ENCODE measurements around the gene URAD. TPM values are rescaled to one million over a fixed set of nuclear protein-coding genes. Genes with fewer than 3 reads are reported as not detected.
A peak's percentile ranks its signal among the peaks of the same experiment; 100 is the strongest.

The URAD gene
- total and polyA plus RNA-seq, 8 donors, result 0.31 TPM; not detected in 7

- peak overlapping the region; percentile 31 to 60 (median 48) for H3K4me3 ChIP-seq
- DNase-seq, result peak in 2 of 6 donors; percentile 26 to 70
- 8 to 14% methylated on average over 31 to 33 of the region's 33 CpGs for WGBS, 2 donors
- no peaks in the 10 kb centered on the region for H3K36me3 ChIP-seq
- intact Hi-C loops (cut with DNase I), result no loop called here
- peak in 3 of 4 donors; percentile 15 to 27 (median 18) for ATAC-seq
- H3K27me3 ChIP-seq, result peaks cover 0 to 7% (median 0%) of the 10 kb centered on the region in 4 donors
- no peak for FAIRE-seq
- H3K27ac ChIP-seq, result peak overlapping the region; percentile 7 to 68 (median 58)
- no peaks in the 10 kb centered on the region for H3K9me3 ChIP-seq
- no peak for TF ChIP-seq CTCF (IDR thresholded peaks at IDR 0.05)
- H3K4me1 ChIP-seq, result peaks cover 0 to 4% (median 0%) of the 10 kb centered on the region in 3 donors
Measured at GRCh38 chr13:27967736-27968315, 20.7 kb downstream of the URAD start.

- H3K4me1 ChIP-seq, result peaks cover 0 to 4% (median 0%) of the 10 kb centered on the region in 3 donors
- peak overlapping the region; percentile 1 to 60 (median 48) for H3K4me3 ChIP-seq
- DNase-seq (no peak), FAIRE-seq (no peak), ATAC-seq (peak in 1 of 4 donors; percentile 11)
- intact Hi-C loops (cut with DNase I), result no loop called here
- peak overlapping the region; percentile 48 to 68 (median 58) for H3K27ac ChIP-seq
- no peak for TF ChIP-seq CTCF (IDR thresholded peaks at IDR 0.05)
- 40 to 55% methylated on average over 18 of the region's 18 CpGs for WGBS, 2 donors
- H3K36me3 ChIP-seq, result no peaks in the 10 kb centered on the region
- H3K9me3 ChIP-seq, result no peaks in the 10 kb centered on the region
- peaks cover 0 to 7% (median 0%) of the 10 kb centered on the region in 4 donors for H3K27me3 ChIP-seq
Measured at GRCh38 chr13:27967203-27967735, 21.2 kb downstream of the URAD start.

- WGBS, 2 donors, result 36 to 40% methylated on average over 25 to 38 of the region's 38 CpGs
- peak overlapping the region; percentile 1 to 60 (median 30) for H3K4me3 ChIP-seq
Measured at GRCh38 chr13:27966641-27967202, 21.8 kb downstream of the URAD start.

GRCh38 chr13:27965740-27966640, 22.5 kb downstream of the URAD start:
- H3K27ac ChIP-seq, result peak overlapping the region; percentile 48 to 68 (median 58)
- FAIRE-seq (no peak), ATAC-seq (peak in 2 of 4 donors; percentile 4)

More at GRCh38 chr13:27966641-27967202, 21.8 kb downstream of the URAD start:
- H3K27ac ChIP-seq, result peak overlapping the region; percentile 48 to 68 (median 58)
- no peaks in the 10 kb centered on the region for H3K36me3 ChIP-seq
- ATAC-seq (no peak), FAIRE-seq (no peak), DNase-seq (peak in 1 of 6 donors; percentile 73)
- intact Hi-C loops (cut with DNase I), result no loop called here
- H3K4me1 ChIP-seq, result peaks cover under 1 to 4% (median 2%) of the 10 kb centered on the region in 3 donors
- TF ChIP-seq CTCF (IDR thresholded peaks at IDR 0.05), result no peak
- H3K9me3 ChIP-seq, result no peaks in the 10 kb centered on the region
- H3K27me3 ChIP-seq, result peaks cover 0 to 7% (median 0%) of the 10 kb centered on the region in 4 donors

More at GRCh38 chr13:27965740-27966640, 22.5 kb downstream of the URAD start:
- no peaks in the 10 kb centered on the region for H3K9me3 ChIP-seq
- intact Hi-C loops (cut with DNase I), result no loop called here
- DNase-seq, result peak in 4 of 6 donors; percentile 31 to 74 (median 54)
- H3K27me3 ChIP-seq, result peaks cover 0 to 7% (median 0%) of the 10 kb centered on the region in 4 donors
- H3K36me3 ChIP-seq, result no peaks in the 10 kb centered on the region
- no peak for TF ChIP-seq CTCF (IDR thresholded peaks at IDR 0.05)
- WGBS, 2 donors, result 48 to 49% methylated on average over 44 to 45 of the region's 45 CpGs
- H3K4me3 ChIP-seq, result peak overlapping the region in 3 of 4 donors; percentile 8 to 60 (median 52)
- H3K4me1 ChIP-seq, result peaks cover 4 to 5% (median 4%) of the 10 kb centered on the region in 3 donors

All from pancreas (tissue), 10 donors.